Skin epidermis (tissue), 12 donors: ENCODE measurements around the gene CMPK1.

ENCODE experiments used
- H3K27ac ChIP-seq, 21 experiments: fragments of 200-600 bp; sonication (generic) in 11 of 21; one replicate each; pipeline ENCODE4 v1.5.0; 2020; ENCODE audit warnings: mild to moderate bottlenecking in 3 of 21, inconsistent platforms in 2 of 21, moderate library complexity in 2 of 21
- H3K4me3 ChIP-seq, 7 experiments: fragments of 200-600 bp; sonication (generic) in 2 of 7; one replicate each; pipeline ENCODE4 v1.5.0; 2020; ENCODE audit warnings: inconsistent platforms in 2 of 7, mild to moderate bottlenecking in 2 of 7, moderate library complexity in 1 of 7

Gene CMPK1

DNA sequence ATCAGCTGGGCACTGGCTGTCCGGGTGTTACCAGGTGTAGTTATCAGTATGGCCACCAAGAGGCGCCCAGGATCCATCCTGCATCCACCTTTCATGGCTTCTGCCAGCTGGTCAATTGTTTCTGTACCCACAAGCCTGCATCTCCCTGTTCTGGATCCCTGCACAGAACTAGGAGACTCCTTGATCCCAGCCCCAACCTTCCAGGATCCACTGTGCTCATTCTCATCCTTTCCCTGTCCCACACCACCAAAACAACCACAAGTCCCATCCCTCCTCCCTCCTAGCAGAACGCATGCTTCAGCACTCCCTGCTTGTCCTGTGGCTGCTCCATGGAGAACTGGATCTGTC, 55.3 kb downstream of the CMPK1 start:
- H3K27ac ChIP-seq, result no peak overlapping the region
- no peak overlapping the region for H3K4me3 ChIP-seq

GRCh38 chr1:47389731-47390130, 56.1 kb downstream of the CMPK1 start:
- Histone ChIP-seq H3K4me3 (no peak overlapping the region), H3K27ac (no peak overlapping the region)

- Histone ChIP-seq H3K4me3 (no peak overlapping the region), H3K27ac (no peak overlapping the region)
These were observed 57.3 kb downstream of the CMPK1 start for GRCh38 chr1:47390843-47391242.

GRCh38 chr1:47393141-47393540, 59.6 kb downstream of the CMPK1 start:
- Histone ChIP-seq H3K27ac (no peak overlapping the region), H3K4me3 (no peak overlapping the region)

GRCh38 chr1:47395433-47395832, 61.8 kb downstream of the CMPK1 start:
- Histone ChIP-seq H3K27ac (no peak overlapping the region), H3K4me3 (no peak overlapping the region)

DNA sequence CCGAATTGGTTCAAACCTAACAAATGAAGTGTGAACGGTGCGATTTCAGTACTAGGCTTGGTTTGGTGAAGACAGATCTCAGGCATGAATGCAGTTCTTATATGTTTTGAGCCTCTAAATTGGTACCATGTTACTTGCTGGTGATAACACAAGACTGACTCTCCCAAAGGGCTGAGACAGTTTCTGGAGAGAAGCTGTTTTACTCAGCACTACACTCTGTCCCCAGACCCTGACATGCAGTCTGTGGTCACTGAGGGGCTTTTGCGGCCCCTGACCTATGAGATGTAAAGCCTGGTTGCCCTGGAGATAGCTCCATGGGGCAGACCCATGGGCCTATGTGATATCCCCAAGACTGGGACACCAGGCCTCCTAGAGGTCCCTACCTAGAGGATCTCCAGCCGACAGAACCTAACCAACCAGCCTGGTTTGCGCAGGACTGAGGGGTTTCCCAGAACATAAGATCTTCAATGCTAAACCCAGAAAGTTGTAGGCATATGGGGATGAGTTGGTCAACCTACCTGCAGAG, 63.1 kb downstream of the CMPK1 start:
- Histone ChIP-seq H3K27ac (no peak overlapping the region), H3K4me3 (no peak overlapping the region)

- no peak overlapping the region for H3K4me3 ChIP-seq
- no peak overlapping the region for H3K27ac ChIP-seq
These were observed 65.7 kb downstream of the CMPK1 start for GRCh38 chr1:47399138-47399845.

DNA sequence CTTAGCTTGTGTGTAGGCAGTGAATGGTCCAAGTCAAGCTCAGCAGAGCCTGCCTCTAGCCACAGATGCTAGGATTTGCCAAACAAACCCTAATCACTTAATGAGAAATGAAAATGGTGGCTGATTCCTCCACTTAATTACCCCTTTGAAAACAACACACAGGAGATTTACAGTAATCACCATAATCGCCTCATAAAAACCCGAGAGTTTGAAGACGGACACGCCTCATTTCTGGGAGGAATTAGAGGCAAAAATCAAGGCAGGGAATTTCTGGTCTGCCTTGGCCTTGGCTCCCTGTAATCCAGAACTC, 66.2 kb downstream of the CMPK1 start:
- Histone ChIP-seq H3K4me3 (no peak overlapping the region), H3K27ac (no peak overlapping the region)

DNA sequence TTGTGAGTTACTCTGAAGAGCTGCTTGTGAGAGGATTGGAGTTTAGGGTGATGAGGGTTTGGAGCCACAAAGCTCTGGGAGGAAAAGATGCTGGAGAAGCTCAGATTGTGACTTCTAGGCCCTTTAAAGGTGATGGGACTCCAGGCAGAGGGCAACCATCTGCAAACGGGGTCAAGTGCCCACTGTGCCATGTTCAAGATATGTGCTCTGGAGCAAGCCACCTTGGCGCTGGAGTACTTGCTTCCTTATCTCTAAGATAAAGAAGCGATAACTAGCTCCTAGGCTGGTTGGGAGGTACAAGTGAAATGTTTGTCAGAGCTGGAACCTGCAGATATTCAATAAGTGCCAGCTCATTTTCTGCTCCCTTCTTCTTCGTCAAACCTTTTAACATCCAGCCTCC, 68.2 kb downstream of the CMPK1 start:
- Histone ChIP-seq H3K27ac (no peak overlapping the region), H3K4me3 (no peak overlapping the region)

DNA sequence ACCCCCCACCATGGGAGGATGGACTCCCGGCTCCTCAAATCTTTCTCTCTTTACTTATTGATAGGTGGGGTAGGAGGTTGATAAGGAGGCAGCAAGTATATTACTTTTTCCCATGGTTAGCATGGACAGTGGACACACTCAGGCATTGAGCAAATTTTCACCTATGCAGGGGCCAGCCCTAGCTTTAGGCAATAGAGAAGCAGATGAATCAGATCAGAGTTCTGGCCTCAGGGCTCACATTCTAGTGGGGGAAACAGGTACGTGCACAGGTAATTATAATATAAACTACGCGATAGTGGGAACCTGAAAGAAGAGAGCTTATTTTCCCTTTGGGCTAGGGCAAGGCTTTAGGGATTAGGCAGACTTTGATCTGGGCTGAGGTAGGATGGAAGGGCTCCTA, 69.0 kb downstream of the CMPK1 start:
- Histone ChIP-seq H3K27ac (no peak overlapping the region), H3K4me3 (no peak overlapping the region)

DNA sequence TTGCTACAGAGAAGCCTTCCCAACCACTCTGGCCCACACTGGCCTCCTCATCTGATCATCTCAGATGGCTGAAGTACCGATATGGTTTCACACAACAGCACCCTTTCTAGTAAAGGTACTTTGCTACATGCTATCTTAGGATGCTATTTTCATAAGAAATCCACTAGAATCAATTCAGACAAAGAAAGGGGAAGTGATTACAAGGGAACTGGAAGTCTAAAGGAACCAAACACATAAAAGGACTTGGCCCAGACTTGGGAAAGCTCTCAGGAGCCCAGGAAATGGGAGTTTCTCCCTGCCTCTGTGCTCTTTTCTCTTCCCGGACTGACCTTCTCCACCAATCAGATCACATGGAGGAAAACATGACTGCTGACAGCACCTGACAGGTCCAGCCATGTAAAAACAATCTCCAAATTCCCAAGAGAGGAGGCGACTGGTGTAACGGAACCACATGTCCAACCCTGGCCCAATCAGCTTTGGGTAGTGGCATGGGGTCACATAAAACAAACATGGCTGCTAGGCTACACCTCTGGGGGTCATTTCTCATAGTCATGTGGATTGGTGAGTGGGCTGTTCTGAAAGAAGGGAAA, 69.8 kb downstream of the CMPK1 start:
- Histone ChIP-seq H3K27ac (no peak overlapping the region), H3K4me3 (no peak overlapping the region)

- no peak overlapping the region for H3K27ac ChIP-seq
- no peak overlapping the region for H3K4me3 ChIP-seq
These were observed 72.1 kb downstream of the CMPK1 start for GRCh38 chr1:47405697-47406096.

GRCh38 chr1:47406966-47407365, 73.4 kb downstream of the CMPK1 start:
- H3K4me3 ChIP-seq, result no peak overlapping the region
- no peak overlapping the region for H3K27ac ChIP-seq

DNA sequence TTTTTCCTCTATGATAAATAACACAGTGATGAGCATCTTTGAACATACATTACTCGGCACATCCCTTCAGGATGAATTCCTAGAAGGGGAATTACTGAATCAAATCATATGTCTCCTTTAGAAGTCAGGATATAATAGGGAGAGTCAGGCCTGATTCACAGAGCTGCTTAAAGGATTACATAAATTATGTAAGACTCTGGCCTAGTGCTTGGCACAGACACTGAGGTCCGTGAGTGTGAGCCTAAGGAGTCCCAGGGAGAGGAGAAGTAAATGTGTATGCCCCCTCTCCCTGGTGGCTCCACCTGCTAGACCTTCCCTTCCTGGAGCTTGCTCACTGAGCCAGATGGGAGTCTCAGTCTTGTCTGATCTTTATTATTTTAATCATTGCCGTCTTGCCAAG, 73.9 kb downstream of the CMPK1 start:
- Histone ChIP-seq H3K27ac (no peak overlapping the region), H3K4me3 (no peak overlapping the region)

DNA sequence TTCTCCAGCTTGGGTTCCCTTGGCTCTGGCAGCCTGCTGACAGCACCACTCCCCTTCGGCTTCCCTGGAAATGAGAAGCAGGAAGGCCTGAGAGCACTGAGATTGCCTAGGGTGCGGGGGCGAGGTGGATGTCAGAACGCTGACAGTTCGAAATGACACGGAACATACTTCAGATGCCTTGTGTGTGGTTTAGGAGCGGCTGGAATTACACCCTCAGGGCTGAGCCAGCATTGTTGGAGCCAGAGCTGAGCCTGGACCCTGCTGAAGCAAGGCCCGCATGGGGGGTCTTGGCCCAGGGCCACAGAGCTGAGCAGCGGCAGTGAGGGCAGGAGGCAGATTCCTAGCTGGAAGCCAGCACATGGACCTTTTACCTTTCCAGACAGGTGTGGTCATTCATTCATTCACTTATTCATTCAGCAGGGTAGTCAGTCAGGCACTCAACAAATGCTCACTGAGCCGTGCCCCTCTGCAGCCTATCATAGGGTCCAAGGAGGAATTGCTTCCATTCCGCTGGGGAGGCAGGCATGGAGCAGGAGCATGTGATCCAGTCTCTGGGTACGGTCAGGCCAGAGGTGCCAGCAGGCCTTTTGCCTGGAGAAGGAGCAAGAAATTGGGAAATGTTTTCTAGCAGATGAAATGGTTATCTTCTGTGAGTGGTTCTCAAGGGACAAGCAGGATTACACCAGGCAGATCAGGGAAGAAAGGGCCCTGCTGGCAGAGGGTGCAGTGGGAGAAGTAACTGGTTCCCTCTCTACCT, 75.9 kb downstream of the CMPK1 start:
- no peak overlapping the region for H3K27ac ChIP-seq
- H3K4me3 ChIP-seq, result no peak overlapping the region

GRCh38 chr1:47410068-47410455, 76.5 kb downstream of the CMPK1 start:
- Histone ChIP-seq H3K4me3 (no peak overlapping the region), H3K27ac (no peak overlapping the region)

DNA sequence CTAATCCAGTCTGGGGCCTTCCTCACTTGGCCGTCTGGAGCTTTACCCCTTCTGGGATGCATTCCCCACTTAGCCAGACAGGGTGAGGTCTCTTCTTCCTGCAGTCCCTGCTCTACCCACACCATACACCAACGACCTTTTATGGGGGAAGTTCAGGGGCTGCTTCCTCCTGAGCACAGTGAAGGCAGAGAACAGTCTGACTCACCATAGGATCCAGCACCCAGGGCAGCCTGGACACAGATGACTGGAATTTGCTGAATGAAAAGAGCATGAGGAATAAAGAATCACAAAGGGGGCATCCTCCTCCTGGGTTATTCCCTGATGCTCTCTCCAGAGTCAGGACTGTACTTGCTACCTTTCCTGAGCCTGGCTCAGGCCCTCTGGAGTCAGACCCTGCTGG, 77.8 kb downstream of the CMPK1 start:
- Histone ChIP-seq H3K4me3 (no peak overlapping the region), H3K27ac (no peak overlapping the region)

DNA sequence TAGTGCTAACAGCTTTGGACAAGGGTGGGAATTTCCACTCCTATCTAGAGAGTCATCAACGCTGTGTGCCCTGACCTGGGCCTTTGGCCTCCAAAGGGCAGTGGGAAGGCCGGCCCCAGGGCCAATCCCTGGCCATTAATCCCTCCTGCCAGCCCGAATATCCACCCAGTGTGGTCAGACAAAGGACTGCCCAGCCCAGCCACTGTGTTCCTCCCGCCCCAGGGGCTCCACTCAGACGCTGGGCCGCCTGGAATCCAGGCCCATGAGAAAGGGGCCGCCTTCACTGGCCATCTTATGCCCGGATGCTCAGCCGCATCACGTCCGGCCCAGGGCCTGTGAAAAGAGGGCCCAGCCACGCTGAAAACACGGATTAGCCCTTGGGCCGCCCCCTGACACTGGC, 78.8 kb downstream of the CMPK1 start:
- no peak overlapping the region for H3K4me3 ChIP-seq
- no peak overlapping the region for H3K27ac ChIP-seq

DNA sequence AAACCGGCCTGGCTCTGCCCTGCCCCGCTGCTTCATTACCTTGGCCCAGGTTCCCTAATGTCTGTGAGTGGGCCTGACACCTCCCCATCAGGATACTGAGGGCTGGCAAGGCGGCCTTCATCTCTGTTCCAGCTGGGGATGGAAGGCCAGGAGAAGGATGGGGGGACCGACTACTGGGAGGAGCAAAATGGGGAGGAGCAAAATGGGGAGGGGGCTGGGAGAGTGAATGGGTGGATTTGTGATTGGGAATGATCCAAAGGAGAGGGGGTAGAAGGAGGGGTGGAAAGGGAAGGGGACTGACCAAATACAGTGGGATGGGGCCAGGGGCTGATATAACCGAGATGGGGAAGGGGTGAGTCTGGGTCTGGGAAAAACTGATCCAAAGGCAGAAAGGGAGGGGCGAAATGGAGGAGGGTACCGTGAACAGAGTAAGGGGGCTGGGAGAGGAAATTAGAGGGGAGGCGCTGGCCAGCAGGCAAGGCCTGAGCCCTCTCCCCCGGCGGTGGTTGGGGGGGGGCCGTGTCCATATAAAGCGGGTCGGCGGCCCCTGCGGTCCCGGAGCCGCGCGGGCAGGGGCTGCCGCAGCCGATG, 82.2 kb downstream of the CMPK1 start, which contains the start of gene FOXE3:
TSS of gene FOXE3 (plus strand) at position 558 of the 591 bp plus-strand sequence. CDS start at position 589, 31 bp downstream.
- H3K27ac ChIP-seq, result no peak within 1 kb of the TSS
- H3K4me3 ChIP-seq, result peak within 1 kb of the TSS in 2 of 7 experiments; percentile 23 to 33

DNA sequence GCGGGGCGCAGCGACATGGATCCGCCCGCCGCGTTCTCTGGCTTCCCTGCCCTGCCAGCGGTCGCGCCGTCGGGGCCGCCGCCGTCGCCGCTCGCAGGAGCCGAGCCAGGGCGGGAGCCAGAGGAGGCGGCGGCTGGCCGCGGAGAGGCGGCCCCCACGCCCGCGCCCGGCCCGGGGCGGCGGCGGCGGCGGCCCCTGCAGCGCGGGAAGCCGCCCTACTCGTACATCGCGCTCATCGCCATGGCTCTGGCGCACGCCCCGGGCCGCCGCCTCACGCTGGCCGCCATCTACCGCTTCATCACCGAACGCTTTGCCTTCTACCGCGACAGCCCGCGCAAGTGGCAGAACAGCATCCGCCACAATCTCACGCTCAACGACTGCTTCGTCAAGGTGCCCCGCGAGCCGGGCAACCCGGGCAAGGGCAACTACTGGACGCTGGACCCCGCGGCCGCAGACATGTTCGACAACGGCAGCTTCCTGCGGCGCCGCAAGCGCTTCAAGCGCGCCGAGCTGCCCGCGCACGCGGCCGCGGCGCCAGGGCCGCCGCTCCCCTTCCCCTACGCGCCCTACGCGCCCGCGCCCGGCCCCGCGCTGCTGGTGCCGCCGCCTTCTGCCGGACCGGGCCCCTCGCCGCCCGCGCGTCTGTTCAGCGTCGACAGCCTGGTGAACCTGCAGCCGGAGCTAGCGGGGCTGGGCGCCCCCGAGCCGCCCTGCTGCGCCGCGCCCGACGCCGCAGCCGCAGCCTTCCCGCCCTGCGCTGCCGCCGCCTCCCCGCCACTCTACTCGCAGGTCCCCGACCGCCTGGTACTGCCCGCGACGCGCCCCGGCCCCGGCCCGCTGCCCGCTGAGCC, 83.0 kb downstream of the CMPK1 start:
- H3K4me3 ChIP-seq, result peak overlapping the region in 2 of 7 experiments; percentile 23 to 33
- no peak overlapping the region for H3K27ac ChIP-seq
